ENCODE measurements around the gene C11orf52. TPM values are rescaled to one million over a fixed set of nuclear protein-coding genes. Genes with fewer than 3 reads are reported as not detected.

The C11orf52 gene
- total RNA-seq, 4 donors from 2014 or later, result 7.5 to 10.4 (median 9.7) TPM

DNA sequence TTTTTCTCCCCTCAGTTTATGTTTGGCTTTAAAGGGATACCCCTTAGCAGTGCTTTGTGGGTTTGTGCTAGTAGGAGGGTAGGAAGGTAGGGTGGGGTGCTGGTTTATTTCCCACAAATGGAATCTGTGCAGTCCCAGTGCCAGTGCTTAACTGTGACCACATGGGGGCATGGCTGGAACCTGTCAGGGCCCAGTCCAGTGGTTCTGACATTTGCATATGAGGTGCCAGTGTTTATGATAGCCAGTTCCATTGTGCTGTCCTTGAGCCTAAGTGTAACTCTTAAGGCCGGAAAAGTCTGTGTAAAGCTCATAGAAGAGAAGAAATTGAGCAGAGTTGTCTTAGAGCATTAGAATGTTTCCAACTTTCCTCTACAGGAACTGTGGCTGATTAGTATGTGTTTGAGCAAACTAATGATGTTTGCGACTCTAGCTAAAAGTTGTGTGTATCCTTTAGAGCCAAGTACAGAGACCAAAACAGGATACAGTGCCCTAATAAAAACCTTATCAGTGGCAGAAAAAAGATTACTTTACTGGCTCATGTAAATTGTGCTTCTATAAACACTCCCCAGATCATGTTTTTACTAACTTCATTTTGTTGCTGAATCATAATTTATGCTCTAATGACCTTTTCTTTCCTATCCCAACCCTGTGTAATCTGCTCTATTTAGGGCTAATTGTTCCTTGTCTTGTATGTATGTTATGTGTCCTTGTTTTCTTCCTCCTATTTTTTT lies 56.5 kb downstream of the C11orf52 start:
- WGBS, result 70% methylated on average over 2 of the region's 2 CpGs
- Histone ChIP-seq H3K4me3 (no peak overlapping the region), H3K36me3 (no peaks in the 10 kb centered on the region), H3K27me3 (no peaks in the 10 kb centered on the region), H3K9me3 (no peaks in the 10 kb centered on the region), H3K4me1 (peaks cover 34% of the 10 kb centered on the region), H3K27ac (no peak overlapping the region)
- DNase-seq (ENCODE audit: low spot score in 2 of 2), result no peak
- no peak for TF ChIP-seq POLR2AphosphoS5 (IDR thresholded peaks at IDR 0.05)
- TF ChIP-seq POLR2A (IDR thresholded peaks at IDR 0.05), result no peak
- no peak for TF ChIP-seq EP300 (IDR thresholded peaks at IDR 0.05)
- TF ChIP-seq, protein P1, sequence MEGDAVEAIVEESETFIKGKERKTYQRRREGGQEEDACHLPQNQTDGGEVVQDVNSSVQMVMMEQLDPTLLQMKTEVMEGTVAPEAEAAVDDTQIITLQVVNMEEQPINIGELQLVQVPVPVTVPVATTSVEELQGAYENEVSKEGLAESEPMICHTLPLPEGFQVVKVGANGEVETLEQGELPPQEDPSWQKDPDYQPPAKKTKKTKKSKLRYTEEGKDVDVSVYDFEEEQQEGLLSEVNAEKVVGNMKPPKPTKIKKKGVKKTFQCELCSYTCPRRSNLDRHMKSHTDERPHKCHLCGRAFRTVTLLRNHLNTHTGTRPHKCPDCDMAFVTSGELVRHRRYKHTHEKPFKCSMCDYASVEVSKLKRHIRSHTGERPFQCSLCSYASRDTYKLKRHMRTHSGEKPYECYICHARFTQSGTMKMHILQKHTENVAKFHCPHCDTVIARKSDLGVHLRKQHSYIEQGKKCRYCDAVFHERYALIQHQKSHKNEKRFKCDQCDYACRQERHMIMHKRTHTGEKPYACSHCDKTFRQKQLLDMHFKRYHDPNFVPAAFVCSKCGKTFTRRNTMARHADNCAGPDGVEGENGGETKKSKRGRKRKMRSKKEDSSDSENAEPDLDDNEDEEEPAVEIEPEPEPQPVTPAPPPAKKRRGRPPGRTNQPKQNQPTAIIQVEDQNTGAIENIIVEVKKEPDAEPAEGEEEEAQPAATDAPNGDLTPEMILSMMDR (IDR thresholded peaks at IDR 0.05), result no peak

DNA sequence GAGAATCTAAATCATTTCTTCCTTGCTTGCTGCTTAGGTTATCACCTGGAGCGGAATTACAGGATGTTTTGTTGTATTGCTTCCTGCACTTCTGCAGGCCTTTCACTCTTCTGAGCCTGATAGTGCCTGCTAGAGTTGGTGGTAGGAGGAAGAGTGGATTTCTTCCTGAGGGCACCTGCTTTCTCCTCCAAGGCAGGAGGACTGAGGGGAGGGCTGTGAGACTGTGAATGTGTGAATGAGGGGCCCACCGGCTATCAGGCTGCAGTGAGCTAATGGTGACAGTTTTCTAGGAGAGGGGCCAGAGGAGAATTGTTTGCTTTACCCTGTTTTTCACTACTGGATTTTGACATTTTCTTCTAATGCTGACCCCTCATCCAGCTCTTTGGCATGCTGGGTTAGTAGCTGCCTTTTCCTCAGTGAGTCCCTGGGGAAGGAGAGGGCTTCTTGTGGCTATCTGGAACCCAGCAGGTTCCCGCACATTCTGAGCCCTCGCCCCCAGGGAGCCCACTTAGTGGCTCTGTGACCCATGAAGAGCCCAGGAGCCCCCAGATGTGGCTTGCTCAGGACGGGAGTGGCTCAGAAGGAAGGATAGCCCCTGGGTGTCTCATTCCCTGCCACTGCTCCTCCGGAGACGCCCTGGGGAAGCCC lies 57.5 kb downstream of the C11orf52 start:
- DNase-seq (ENCODE audit: low spot score in 2 of 2), result no peak
- TF ChIP-seq, protein P1 (IDR thresholded peaks at IDR 0.05), result no peak
- TF ChIP-seq POLR2AphosphoS5 (IDR thresholded peaks at IDR 0.05) (no peak), POLR2A (IDR thresholded peaks at IDR 0.05) (no peak), EP300 (IDR thresholded peaks at IDR 0.05) (no peak)
- Histone ChIP-seq H3K4me1 (peaks cover 34% of the 10 kb centered on the region), H3K9me3 (no peaks in the 10 kb centered on the region), H3K4me3 (peak overlapping the region; percentile 76), H3K36me3 (no peaks in the 10 kb centered on the region), H3K27me3 (no peaks in the 10 kb centered on the region), H3K27ac (peak overlapping the region; percentile 75)
- WGBS, result 56% methylated on average over 7 of the region's 7 CpGs

Other genes starting within 250 kb of the C11orf52 start
- 10 to 100 TPM; 27.9 to 39.8 (median 31.8) TPM for gene PPP2R1B, start 152.5 kb upstream of the C11orf52 start, total RNA-seq
- 10 to 100 TPM; 26.2 to 74.3 (median 31.4) TPM for gene ALG9, start 47.3 kb upstream of the C11orf52 start, total RNA-seq
- 1 to 10 TPM; 3.5 to 5.6 (median 3.9) TPM for gene FDXACB1, start 39.7 kb upstream of the C11orf52 start, total RNA-seq
- 10 to 100 TPM; 27.7 to 42.4 (median 32.7) TPM for gene CFAP68, start 39.4 kb upstream of the C11orf52 start, total RNA-seq
- 100 to 1,000 TPM; 144 to 203 (median 176) TPM for gene CRYAB, start 7.1 kb upstream of the C11orf52 start, total RNA-seq
- 1 to 10 TPM in 1 of 4 donors, not detected in 3; 3.1 TPM for gene HSPB2, start 6.2 kb upstream of the C11orf52 start, total RNA-seq
- gene DIXDC1, start 18.4 kb downstream of the C11orf52 start, total RNA-seq, result 10 to 100 TPM; 11.8 to 20.9 (median 13.1) TPM
- 10 to 100 TPM; 16.0 to 32.5 (median 24.4) TPM for gene DLAT, start 106.5 kb downstream of the C11orf52 start, total RNA-seq
- gene PIH1D2, start 155.1 kb downstream of the C11orf52 start, total RNA-seq, result 1 to 10 TPM; 1.1 to 2.6 (median 2.3) TPM
- gene NKAPD1, start 155.4 kb downstream of the C11orf52 start, total RNA-seq, result 10 to 100 TPM; 14.4 to 20.2 (median 17.1) TPM
- 10 to 100 TPM; 15.0 to 48.4 (median 37.1) TPM for gene TIMM8B, start 167.8 kb downstream of the C11orf52 start, total RNA-seq
- gene SDHD, start 168.0 kb downstream of the C11orf52 start, total RNA-seq, result 100 to 1,000 TPM in 3 of 4 donors, 10 to 100 TPM in 1; 64.4 to 125 (median 109) TPM
- 100 to 1,000 TPM; 161 to 329 (median 184) TPM for gene IL18, start 245.2 kb downstream of the C11orf52 start, total RNA-seq
- gene TEX12, start 248.5 kb downstream of the C11orf52 start, total RNA-seq, result 1 to 10 TPM in 2 of 4 donors, not detected in 2; 1.1 to 1.2 TPM

Measured in suprapubic skin (tissue), 4 donors.